ENCODE measurements around the gene RHOXF2. TPM values are rescaled to one million over a fixed set of nuclear protein-coding genes. Genes with fewer than 3 reads are reported as not detected.
A peak's percentile ranks its signal among the peaks of the same experiment; 100 is the strongest.

RHOXF2 gene
- total RNA-seq, 1 experiment from 2014 or later, result not detected

GRCh38 chrX:120200851-120201250 is 42.4 kb downstream of the RHOXF2 start:
- no peak for DNase-seq (ENCODE audit: low spot score)

GRCh38 chrX:120205816-120206753 is 47.7 kb downstream of the RHOXF2 start:
- DNase-seq (ENCODE audit: low spot score), result no peak

- DNase-seq (ENCODE audit: low spot score), result no peak
Observed at GRCh38 chrX:120207009-120207605, 48.7 kb downstream of the RHOXF2 start.

- DNase-seq (ENCODE audit: low spot score), result peak; percentile 80
Observed at GRCh38 chrX:120213438-120214265, 55.2 kb downstream of the RHOXF2 start.

Other genes starting within 250 kb of the RHOXF2 start
- 2.4 and 2.9 TPM in 2 replicates for gene NKAP, start 214.9 kb upstream of the RHOXF2 start, total RNA-seq (2014; rRNA removed; shearing (Covaris generic))
- gene RHOXF2B, start 80.9 kb upstream of the RHOXF2 start, total RNA-seq (2014; rRNA removed; shearing (Covaris generic)), result not detected in 2 replicates
- not detected in 2 replicates for gene RHOXF1, start 42.7 kb upstream of the RHOXF2 start, total RNA-seq (2014; rRNA removed; shearing (Covaris generic))
- gene ZBTB33, start 92.2 kb downstream of the RHOXF2 start, total RNA-seq (2014; rRNA removed; shearing (Covaris generic)), result 6.1 TPM in 2 replicates
- not detected in 2 replicates for gene TMEM255A, start 152.8 kb downstream of the RHOXF2 start, total RNA-seq (2014; rRNA removed; shearing (Covaris generic))
- gene ATP1B4, start 203.5 kb downstream of the RHOXF2 start, total RNA-seq (2014; rRNA removed; shearing (Covaris generic)), result not detected in 2 replicates